Measurements from ENCODE around the gene ENTPD2.

ENTPD2 gene

DNA sequence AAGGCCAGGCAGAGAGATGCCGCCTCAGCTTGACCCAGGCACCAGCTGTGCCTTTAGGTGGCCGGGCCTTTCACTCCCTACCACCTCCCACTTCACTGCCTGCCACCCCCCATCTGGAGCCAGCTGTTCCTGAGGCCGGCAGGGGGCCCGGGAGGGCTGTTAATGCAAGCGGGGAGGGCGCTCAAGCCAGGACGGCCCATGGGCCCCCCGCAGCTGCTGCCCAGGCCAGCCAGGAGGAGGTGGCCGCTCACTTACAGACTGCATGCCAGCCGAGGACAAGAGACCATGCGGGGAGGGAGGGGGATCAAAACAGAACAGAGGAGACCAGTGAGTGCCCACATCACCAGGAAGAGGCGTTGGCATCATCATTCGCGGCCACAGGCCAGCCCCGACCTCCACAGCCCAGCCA is 30.3 kb downstream of the ENTPD2 start:
- no peaks in the 10 kb centered on the region for H3K9me3 ChIP-seq (ENCODE audit: control insufficient read depth, insufficient read depth, low read depth, low read length)
- no peak overlapping the region for H3K4me3 ChIP-seq (ENCODE audit: low read depth, low read length)
- peaks cover 2% of the 10 kb centered on the region; the same call in 1 of the 2 replicates for H3K4me1 ChIP-seq (ENCODE audit: control insufficient read depth, insufficient read depth, low read length)
- no peak for TF ChIP-seq ZNF175 (tag by site-specific recombination; IDR thresholded peaks at IDR 0.05)
- TF ChIP-seq ZNF19 (tag by site-specific recombination; IDR thresholded peaks at IDR 0.05; ENCODE audit: low read depth) = no peak
- peak; percentile 72 for TF ChIP-seq GLIS1 (tag by site-specific recombination; IDR thresholded peaks at IDR 0.05)
- peak; percentile 90 for TF ChIP-seq ZIC2 (tag by site-specific recombination; IDR thresholded peaks at IDR 0.05)
- TF ChIP-seq ZNF830 (tag by site-specific recombination; IDR thresholded peaks at IDR 0.05; ENCODE audit: low read depth) = no peak
- TF ChIP-seq ZNF366 (tag by site-specific recombination; conservative IDR thresholded peaks at IDR 0.05) = no peak
- TF ChIP-seq ZNF2 (tag by site-specific recombination; IDR thresholded peaks at IDR 0.05) = no peak
- no peak for TF ChIP-seq TCF7L2 (IDR thresholded peaks at IDR 0.05; ENCODE audit: borderline replicate concordance, low read depth, low read length)
- TF ChIP-seq ZNF112 (tag by site-specific recombination; IDR thresholded peaks at IDR 0.05) = no peak
- no peak for TF ChIP-seq ZBTB8A (tag by site-specific recombination; IDR thresholded peaks at IDR 0.05)
- TF ChIP-seq ZBTB20 (tag by site-specific recombination; IDR thresholded peaks at IDR 0.05) = no peak
- TF ChIP-seq ZNF514 (tag by site-specific recombination; IDR thresholded peaks at IDR 0.05) = no peak
- H3K36me3 ChIP-seq (ENCODE audit: control insufficient read depth in 2 of 2, insufficient read depth in 1 of 2, low read length in 2 of 2) = peaks cover 0 to 13% of the 10 kb centered on the region in 2 experiments; a peak in 1 of 3 replicates
- POLR2A ChIA-PET = interaction anchor here (1.1 kb wide), 1 partner anchor 184 kb away, joined by 3 read pairs; no protein-coding TSS in a partner anchor
- no peak overlapping the region for H3K27ac ChIP-seq (ENCODE audit: extremely low read depth, low read depth, low read length)
- CTCF ChIA-PET = interaction anchor here (0.6 to 3.7 kb wide), 2 partner anchors 9 to 12 kb away, joined by 3 to 19 read pairs; no protein-coding TSS in a partner anchor

GRCh38 chr9:137023157-137023556 is 30.7 kb downstream of the ENTPD2 start:
- no peak for TF ChIP-seq ZNF658 (tag by site-specific recombination; IDR thresholded peaks at IDR 0.05)
- no peak for TF ChIP-seq ZBTB49 (tag by site-specific recombination; IDR thresholded peaks at IDR 0.05; ENCODE audit: low read depth)
- no peak for TF ChIP-seq GFI1B (tag by site-specific recombination; IDR thresholded peaks at IDR 0.05)
- TF ChIP-seq BCL11A (tag by site-specific recombination; IDR thresholded peaks at IDR 0.05; ENCODE audit: low read depth) = peak; percentile 99
- TF ChIP-seq ZNF610 (tag by site-specific recombination; IDR thresholded peaks at IDR 0.05; ENCODE audit: borderline replicate concordance) = no peak
- peak; percentile 99 for TF ChIP-seq BCL11B (tag by site-specific recombination; IDR thresholded peaks at IDR 0.05; ENCODE audit: low read depth)
- TF ChIP-seq ZNF416 (tag by site-specific recombination; IDR thresholded peaks at IDR 0.05) = no peak
- TF ChIP-seq ZBTB7A (tag by site-specific recombination; IDR thresholded peaks at IDR 0.05; ENCODE audit: low read depth) = peak; percentile 62; the same call in 1 of the 2 replicates
- no peak for TF ChIP-seq KLF9 (tag by site-specific recombination; IDR thresholded peaks at IDR 0.05; ENCODE audit: low read depth)
- ChIA-PET CTCF (interaction anchor here (0.6 to 3.7 kb wide), 3 partner anchors 9 to 21 kb away, joined by 3 to 19 read pairs (median 5); no protein-coding TSS in a partner anchor), POLR2A (interaction anchor here (1.1 kb wide), 1 partner anchor 183 kb away, joined by 3 read pairs; no protein-coding TSS in a partner anchor)
- no peak overlapping the region for H3K4me3 ChIP-seq (ENCODE audit: low read depth, low read length)
- H3K9me3 ChIP-seq (ENCODE audit: control insufficient read depth, insufficient read depth, low read depth, low read length) = no peaks in the 10 kb centered on the region
- H3K27ac ChIP-seq (ENCODE audit: extremely low read depth, low read depth, low read length) = no peak overlapping the region
- peaks cover 2% of the 10 kb centered on the region; the same call in 1 of the 2 replicates for H3K4me1 ChIP-seq (ENCODE audit: control insufficient read depth, insufficient read depth, low read length)
- H3K36me3 ChIP-seq (ENCODE audit: control insufficient read depth in 2 of 2, insufficient read depth in 1 of 2, low read length in 2 of 2) = peaks cover 0 to 14% of the 10 kb centered on the region in 2 experiments; a peak in 1 of 3 replicates

GRCh38 chr9:137022662-137023008 is 31.2 kb downstream of the ENTPD2 start:
- ChIA-PET POLR2A (interaction anchor here (0.5 to 2.5 kb wide), 7 partner anchors 8 to 218 kb away, joined by 3 to 9 read pairs (median 5); partner anchors contain the start of genes FUT7, PAXX and TUBB4B), CTCF (interaction anchor here (0.6 to 3.7 kb wide), 4 partner anchors 13 to 76 kb away, joined by 3 to 19 read pairs (median 4); no protein-coding TSS in a partner anchor)
- H3K36me3 ChIP-seq (ENCODE audit: control insufficient read depth in 2 of 2, insufficient read depth in 1 of 2, low read length in 2 of 2) = peaks cover 0 to 18% of the 10 kb centered on the region in 2 experiments; a peak in 1 of 3 replicates
- peaks cover 2% of the 10 kb centered on the region; the same call in 1 of the 2 replicates for H3K4me1 ChIP-seq (ENCODE audit: control insufficient read depth, insufficient read depth, low read length)
- no peak overlapping the region for H3K4me3 ChIP-seq (ENCODE audit: low read depth, low read length)
- H3K27ac ChIP-seq (ENCODE audit: extremely low read depth, low read depth, low read length) = no peak overlapping the region
- H3K9me3 ChIP-seq (ENCODE audit: control insufficient read depth, insufficient read depth, low read depth, low read length) = no peaks in the 10 kb centered on the region
- TF ChIP-seq ZNF521 (tag by site-specific recombination; IDR thresholded peaks at IDR 0.05) = no peak
- 0 out of 2 replicates have a peak, but pooled peaks have one; percentile 3 for TF ChIP-seq PRDM2 (tag by site-specific recombination; IDR thresholded peaks at IDR 0.05; ENCODE audit: borderline replicate concordance)
- 0 out of 2 replicates have a peak, but pooled peaks have one; percentile 39 for TF ChIP-seq SCRT2 (tag by site-specific recombination; IDR thresholded peaks at IDR 0.05)
- TF ChIP-seq SCRT1 (tag by site-specific recombination; IDR thresholded peaks at IDR 0.05; ENCODE audit: borderline replicate concordance) = peak; percentile 83; the same call in 1 of the 2 replicates
